ENCODE measurements around the gene OR11A1. TPM values are rescaled to one million over a fixed set of nuclear protein-coding genes. Genes with fewer than 3 reads are reported as not detected.

Gene OR11A1
- total RNA-seq, 3 donors from 2014 or later, result not detected

GRCh38 chr6:29502181-29502580 is 45.3 kb upstream of the OR11A1 start:
- Histone ChIP-seq H3K9me3 (no peaks in the 10 kb centered on the region), H3K4me1 (ENCODE audit: low read depth) (no peaks in the 10 kb centered on the region), H3K4me3 (no peak overlapping the region), H3K36me3 (ENCODE audit: low read depth) (no peaks in the 10 kb centered on the region)
- DNase-seq, result no peak
- no peak for ATAC-seq
- TF ChIP-seq CTCF (IDR thresholded peaks at IDR 0.05), result no peak
- intact Hi-C loops (cut with DNase I, micrococcal nuclease), result no loop called here

DNA sequence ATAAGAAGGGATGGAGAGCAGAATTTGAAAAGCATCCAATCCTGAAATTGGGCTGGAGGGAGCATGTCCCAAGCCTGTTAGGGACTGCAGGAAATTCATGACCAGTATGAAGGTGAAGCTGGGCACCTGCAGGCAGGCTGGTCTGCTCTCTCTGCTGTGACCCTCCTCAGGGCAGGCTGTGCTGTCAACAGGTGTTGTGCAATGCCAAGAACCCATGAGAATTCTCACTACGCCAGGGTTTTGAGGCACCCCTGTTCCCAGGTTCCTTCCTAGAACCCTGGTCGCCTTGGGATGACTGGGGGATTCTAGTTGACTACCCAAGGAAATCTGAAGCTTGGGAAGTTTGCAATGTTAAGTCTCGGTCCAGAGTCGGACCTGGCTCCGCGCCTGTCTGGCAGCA is 44.2 kb upstream of the OR11A1 start:
- no peak for DNase-seq
- TF ChIP-seq CTCF (IDR thresholded peaks at IDR 0.05), result no peak
- H3K36me3 ChIP-seq (ENCODE audit: low read depth), result no peaks in the 10 kb centered on the region
- H3K4me1 ChIP-seq (ENCODE audit: low read depth), result no peaks in the 10 kb centered on the region
- intact Hi-C loops (cut with DNase I, micrococcal nuclease), result no loop called here
- no peak for ATAC-seq
- no peaks in the 10 kb centered on the region for H3K9me3 ChIP-seq
- H3K4me3 ChIP-seq, result no peak overlapping the region

DNA sequence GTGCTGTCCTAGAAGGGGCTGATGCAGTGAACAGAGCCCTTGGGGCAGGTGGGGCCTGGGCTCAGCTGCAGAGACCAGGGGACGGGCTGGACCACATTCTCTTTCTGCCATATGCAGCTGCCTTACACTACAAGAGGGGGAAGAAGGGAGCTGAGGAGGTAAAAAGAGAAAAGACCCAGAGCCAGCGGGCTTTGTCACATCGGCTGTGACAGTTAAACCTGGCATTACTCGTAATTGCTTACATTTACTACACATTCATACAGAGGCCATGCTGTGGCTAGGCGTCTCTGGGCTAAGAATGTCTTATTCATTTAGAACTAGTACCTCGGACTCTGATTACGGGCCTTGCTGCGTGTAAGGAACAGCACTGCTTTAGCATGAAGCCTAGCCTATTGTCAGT is 43.7 kb upstream of the OR11A1 start:
- ATAC-seq, result no peak
- intact Hi-C loops (cut with DNase I, micrococcal nuclease), result no loop called here
- H3K36me3 ChIP-seq (ENCODE audit: low read depth), result no peaks in the 10 kb centered on the region
- no peak for DNase-seq
- TF ChIP-seq CTCF (IDR thresholded peaks at IDR 0.05), result no peak
- H3K4me1 ChIP-seq (ENCODE audit: low read depth), result no peaks in the 10 kb centered on the region
- no peak overlapping the region for H3K4me3 ChIP-seq
- H3K9me3 ChIP-seq, result no peaks in the 10 kb centered on the region

- no peak for TF ChIP-seq CTCF (IDR thresholded peaks at IDR 0.05)
- no peak for ATAC-seq
- intact Hi-C loops (cut with DNase I, micrococcal nuclease), result no loop called here
These were observed 42.8 kb upstream of the OR11A1 start for GRCh38 chr6:29499704-29500103.

DNA sequence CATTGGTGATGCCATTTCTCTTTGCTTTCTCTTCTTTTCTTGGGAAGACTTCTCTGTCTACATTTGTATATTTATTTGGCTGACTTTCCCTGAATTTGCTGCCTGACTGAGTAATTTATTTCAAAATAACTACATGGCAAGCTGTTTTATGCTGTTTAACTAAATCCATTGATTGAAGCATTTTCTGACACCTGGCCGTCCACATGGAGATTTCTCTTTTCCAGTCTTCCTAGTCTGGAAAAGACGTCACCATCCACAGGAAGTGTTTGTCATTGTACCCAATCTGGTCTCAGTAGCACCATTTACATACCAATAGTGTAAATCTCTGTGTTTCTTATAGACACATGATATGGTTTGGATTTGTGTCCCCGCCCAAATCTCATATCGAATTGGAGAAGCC is 40.1 kb upstream of the OR11A1 start:
- ATAC-seq, result no peak
- no peak for DNase-seq
- Histone ChIP-seq H3K36me3 (ENCODE audit: low read depth) (no peaks in the 10 kb centered on the region), H3K9me3 (no peaks in the 10 kb centered on the region), H3K4me1 (ENCODE audit: low read depth) (no peaks in the 10 kb centered on the region), H3K4me3 (no peak overlapping the region)
- TF ChIP-seq CTCF (IDR thresholded peaks at IDR 0.05), result no peak
- intact Hi-C loops (cut with DNase I, micrococcal nuclease), result no loop called here

More at GRCh38 chr6:29499704-29500103, 42.8 kb upstream of the OR11A1 start:
- Histone ChIP-seq H3K4me3 (no peak overlapping the region), H3K9me3 (no peaks in the 10 kb centered on the region), H3K4me1 (ENCODE audit: low read depth) (no peaks in the 10 kb centered on the region), H3K36me3 (ENCODE audit: low read depth) (no peaks in the 10 kb centered on the region)
- no peak for DNase-seq

DNA sequence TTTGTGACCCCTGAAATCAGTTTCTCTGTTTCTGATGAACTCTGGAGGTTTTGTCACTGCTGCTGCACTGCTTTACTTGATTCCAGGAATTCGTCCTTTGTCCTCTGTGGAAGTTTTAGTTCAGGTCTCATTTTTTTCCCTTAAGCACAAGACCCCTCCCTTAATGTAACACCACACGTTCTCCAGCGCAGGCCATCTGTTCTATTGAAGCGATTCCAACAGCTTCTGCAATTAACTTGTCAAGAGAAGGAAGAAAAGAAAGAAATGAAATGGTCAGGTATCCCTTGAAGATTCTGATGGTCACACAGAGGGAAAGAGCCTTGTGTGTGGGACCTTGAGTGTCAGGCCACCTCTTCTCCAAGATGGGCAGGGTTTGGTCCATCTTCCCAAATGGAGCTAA is 38.7 kb upstream of the OR11A1 start:
- no peaks in the 10 kb centered on the region for H3K9me3 ChIP-seq
- H3K36me3 ChIP-seq (ENCODE audit: low read depth), result no peaks in the 10 kb centered on the region
- intact Hi-C loops (cut with DNase I, micrococcal nuclease), result no loop called here
- H3K4me3 ChIP-seq, result no peak overlapping the region
- ATAC-seq (no peak), DNase-seq (no peak)
- H3K4me1 ChIP-seq (ENCODE audit: low read depth), result no peaks in the 10 kb centered on the region
- no peak for TF ChIP-seq CTCF (IDR thresholded peaks at IDR 0.05)

Data from mucosa of descending colon (tissue), 3 donors.